Posterior vena cava (tissue), 2 donors: Measurements from ENCODE around the gene ASIC1. TPM values are rescaled to one million over a fixed set of nuclear protein-coding genes. Genes with fewer than 3 reads are reported as not detected.

Experiments
- DNase-seq: peaks from one replicate; pipeline ENCODE4 v3.0.0-alpha.2; 2020; ENCODE audit warnings: low spot score
- intact Hi-C, 2 donors: fragments of 100-400 bp; cut with DNase I; formaldehyde crosslinking; loops; one replicate each; pipeline versions ENCODE4 v1.14.1 to v1.14.2; 2022 to 2023
- total RNA-seq, 2 donors: library from RNA; stranded (reverse); fragmentation: NEBNext Ultra II Directional; extraction: Animal tissue kit (Norgen Biotek cat#: 25700); gene quantifications; one replicate each; pipeline ENCODE4 v1.2.1, GENCODE V29; 2021
- donor health status: DM: yes; HTN: yes; CAD: no.
- donor health status: DM: yes; HTN: yes; CAD: no.

Gene ASIC1
- total RNA-seq, 2 donors from 2014 or later = 2.5 to 4.2 TPM

GRCh38 chr12:50038336-50038735 lies 19.1 kb upstream of the ASIC1 start:
- DNase-seq = no peak
- intact Hi-C loops = no loop called here

- intact Hi-C loops = no loop called here
- peak; percentile 95 for DNase-seq
Measured at GRCh38 chr12:50039151-50039835, 18.1 kb upstream of the ASIC1 start.

- intact Hi-C loops = no loop called here
- DNase-seq = no peak
Measured at GRCh38 chr12:50040657-50041056, 16.7 kb upstream of the ASIC1 start.

- intact Hi-C loops = no loop called here
- DNase-seq = no peak
Measured at GRCh38 chr12:50041062-50041860, 16.1 kb upstream of the ASIC1 start.

GRCh38 chr12:50041962-50042361 lies 15.4 kb upstream of the ASIC1 start:
- intact Hi-C loops = no loop called here
- DNase-seq = no peak

GRCh38 chr12:50042693-50043092 lies 14.7 kb upstream of the ASIC1 start:
- no peak for DNase-seq
- intact Hi-C loops = no loop called here

- intact Hi-C loops = no loop called here
- no peak for DNase-seq
Measured at GRCh38 chr12:50043308-50043707, 14.1 kb upstream of the ASIC1 start.

- no peak for DNase-seq
- intact Hi-C loops = no loop called here
Measured at GRCh38 chr12:50043854-50044253, 13.5 kb upstream of the ASIC1 start.

- intact Hi-C loops = no loop called here
- DNase-seq = no peak
Measured at GRCh38 chr12:50047693-50048250, 9.6 kb upstream of the ASIC1 start.

- intact Hi-C loops = loop anchor here in 1 of 2 donors (10.0 kb wide), 1 partner anchor 185 kb away; no protein-coding TSS in a partner anchor
Measured at GRCh38 chr12:50049254-50050118, 7.9 kb upstream of the ASIC1 start.

GRCh38 chr12:50050119-50050385 lies 7.3 kb upstream of the ASIC1 start:
- intact Hi-C loops = loop anchor here in 1 of 2 donors (10.0 kb wide), 1 partner anchor 185 kb away; no protein-coding TSS in a partner anchor
- DNase-seq = no peak

More at GRCh38 chr12:50049254-50050118, 7.9 kb upstream of the ASIC1 start:
- no peak for DNase-seq

GRCh38 chr12:50050410-50051098 lies 6.8 kb upstream of the ASIC1 start:
- intact Hi-C loops = loop anchor here in 1 of 2 donors (10.0 kb wide), 1 partner anchor 186 kb away; no protein-coding TSS in a partner anchor
- DNase-seq = peak; percentile 93

GRCh38 chr12:50051101-50051806 lies 6.1 kb upstream of the ASIC1 start:
- intact Hi-C loops = loop anchor here in 1 of 2 donors (10.0 kb wide), 1 partner anchor 186 kb away; no protein-coding TSS in a partner anchor
- peak; percentile 54 for DNase-seq

- intact Hi-C loops = loop anchor here (1.0 to 10.0 kb wide), 2 partner anchors 91 to 188 kb away; partner anchors contain the start of gene AQP5 (in 1 of the 2)
- no peak for DNase-seq
Measured at GRCh38 chr12:50052544-50052943, 4.9 kb upstream of the ASIC1 start.

- intact Hi-C loops = loop anchor here (1.0 to 10.0 kb wide), 2 partner anchors 92 to 188 kb away; partner anchors contain the start of gene AQP5 (in 1 of the 2)
Measured at GRCh38 chr12:50052964-50053363, 4.4 kb upstream of the ASIC1 start.

GRCh38 chr12:50053583-50053982 lies 3.8 kb upstream of the ASIC1 start:
- intact Hi-C loops = loop anchor here in 1 of 2 donors (10.0 kb wide), 1 partner anchor 189 kb away; no protein-coding TSS in a partner anchor
- DNase-seq = no peak

More at GRCh38 chr12:50052964-50053363, 4.4 kb upstream of the ASIC1 start:
- DNase-seq = no peak

GRCh38 chr12:50055831-50056638 lies 1.4 kb upstream of the ASIC1 start:
- no peak for DNase-seq

More at GRCh38 chr12:50055831-50056638, 1.4 kb upstream of the ASIC1 start:
- intact Hi-C loops = loop anchor here in 1 of 2 donors (5.0 to 10.0 kb wide), 2 partner anchors 89 to 191 kb away; no protein-coding TSS in a partner anchor
